Stimulated activated CD8-positive, alpha-beta memory T cell treated with anti-CD3 and anti-CD28 coated beads, Interleukin-12 subunit alpha, Interleukin-12 subunit beta, amount 100 ng/mL, for 24 hours (primary cell): ENCODE results near the gene TFF2.
A peak's percentile ranks its signal among the peaks of the same experiment; 100 is the strongest.

Source experiments
- DNase-seq: peaks from one replicate; pipeline ENCODE4 v3.0.0-alpha.2; 2020; ENCODE audit errors: extremely low read depth

TFF2 gene

GRCh38 chr21:42346866-42347600, 3.8 kb downstream of the TFF2 start:
- no peak for DNase-seq

DNA sequence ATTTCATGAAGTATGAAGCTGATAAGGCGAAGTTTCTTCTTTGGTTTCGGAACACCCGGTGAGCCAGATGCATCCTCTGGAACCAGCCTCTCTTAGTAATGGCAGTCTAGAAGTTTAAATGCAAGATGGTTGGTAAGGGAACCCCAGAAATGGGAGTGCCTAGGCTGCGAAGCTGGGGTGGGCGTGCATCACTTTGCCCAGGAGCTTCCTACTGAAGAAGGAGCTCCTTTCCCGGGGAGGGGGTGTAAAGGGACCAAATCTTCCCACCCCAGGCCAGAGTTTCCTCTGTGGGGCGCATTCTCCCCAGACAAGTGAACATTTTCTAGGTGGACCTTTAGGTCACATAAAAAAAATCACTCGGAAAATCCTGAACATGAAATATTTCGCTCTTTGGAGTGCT, 4.4 kb downstream of the TFF2 start:
- no peak for DNase-seq

DNA sequence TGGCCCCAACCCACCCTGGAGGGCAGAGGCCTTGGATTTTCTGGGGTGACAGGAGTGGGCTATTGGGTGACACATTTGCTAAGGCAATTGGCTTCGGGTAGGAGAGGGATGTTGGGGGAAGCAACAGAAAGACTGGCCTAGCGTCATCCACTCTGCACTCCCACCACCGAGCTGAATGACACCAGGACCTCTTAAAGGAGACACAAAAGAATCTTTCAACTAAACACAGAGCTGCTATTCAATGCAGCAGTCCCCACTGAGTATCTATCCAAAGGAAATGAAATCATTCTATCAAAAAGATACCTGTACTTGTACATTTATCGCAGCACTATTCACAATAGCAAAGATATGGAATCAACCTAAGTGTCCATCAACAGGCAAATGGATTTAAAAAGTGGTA, 6.2 kb downstream of the TFF2 start:
- DNase-seq = no peak

DNA sequence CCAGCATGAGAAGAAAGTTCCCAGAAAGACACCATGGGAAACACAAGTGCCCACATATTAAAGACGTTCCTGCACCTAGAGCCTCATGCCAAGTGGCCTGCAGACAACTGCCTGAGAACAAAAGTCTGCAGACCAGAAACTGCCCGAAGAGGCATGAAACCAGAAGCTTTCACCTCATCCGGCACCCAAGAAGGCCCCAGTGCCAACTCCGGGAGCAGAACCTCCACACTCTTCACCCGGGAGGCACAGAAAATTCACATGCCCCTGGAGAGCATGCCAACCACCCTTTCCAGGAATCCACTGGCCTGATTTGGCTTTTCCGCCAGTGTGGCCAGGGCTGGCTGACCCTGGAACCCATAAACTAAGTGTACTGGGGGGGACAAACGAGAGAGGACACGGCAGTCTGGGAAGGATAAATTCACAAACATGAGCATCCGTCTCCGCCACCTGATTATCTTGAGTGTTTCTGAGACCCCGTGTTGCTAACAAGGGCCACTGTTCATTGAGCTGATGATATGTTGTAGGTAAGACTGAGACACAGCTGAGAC, 6.8 kb downstream of the TFF2 start:
- DNase-seq = no peak

DNA sequence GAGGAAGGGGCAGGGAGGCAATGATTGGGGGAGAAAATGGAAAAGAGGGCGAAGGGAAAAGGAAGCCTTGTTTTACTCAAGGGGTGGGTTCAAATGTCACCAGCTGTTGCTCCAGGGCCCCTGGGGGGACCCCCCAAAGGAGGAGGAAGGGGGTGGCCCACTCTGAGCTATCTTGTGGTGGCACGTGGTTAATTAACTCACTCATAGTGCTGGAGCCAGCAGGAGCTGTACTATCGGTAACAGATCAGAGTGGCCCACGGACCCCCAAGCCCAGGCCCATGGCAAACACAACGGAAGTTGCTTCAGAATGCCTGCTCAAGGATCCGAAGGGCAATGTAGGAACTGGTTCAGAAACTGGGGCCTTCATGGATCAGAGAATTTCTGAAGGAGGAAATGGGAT, 7.2 kb downstream of the TFF2 start:
- DNase-seq = no peak

DNA sequence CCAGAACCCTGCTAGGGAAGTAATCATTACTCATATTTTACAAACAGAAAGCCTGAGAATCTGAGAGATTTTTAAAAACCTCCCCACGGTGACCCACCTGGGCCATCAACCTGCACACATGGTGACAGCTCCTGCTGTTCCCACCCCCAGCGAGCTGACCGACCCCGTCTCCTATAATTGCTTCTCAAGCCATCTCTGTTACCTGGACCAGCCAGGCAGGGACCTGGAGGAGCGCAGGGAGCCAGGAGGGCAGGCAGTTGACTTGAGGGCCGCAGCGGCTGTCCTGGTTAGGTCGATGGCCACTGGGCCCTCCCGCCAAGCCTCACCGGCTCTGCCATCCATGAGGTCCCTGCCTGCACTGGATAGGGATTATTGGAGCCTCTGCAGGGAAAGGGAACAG, 7.7 kb downstream of the TFF2 start:
- no peak for DNase-seq

- DNase-seq = no peak
These were observed 8.8 kb downstream of the TFF2 start for GRCh38 chr21:42341776-42342542.

GRCh38 chr21:42340187-42341050, 10.4 kb downstream of the TFF2 start:
- no peak for DNase-seq

DNA sequence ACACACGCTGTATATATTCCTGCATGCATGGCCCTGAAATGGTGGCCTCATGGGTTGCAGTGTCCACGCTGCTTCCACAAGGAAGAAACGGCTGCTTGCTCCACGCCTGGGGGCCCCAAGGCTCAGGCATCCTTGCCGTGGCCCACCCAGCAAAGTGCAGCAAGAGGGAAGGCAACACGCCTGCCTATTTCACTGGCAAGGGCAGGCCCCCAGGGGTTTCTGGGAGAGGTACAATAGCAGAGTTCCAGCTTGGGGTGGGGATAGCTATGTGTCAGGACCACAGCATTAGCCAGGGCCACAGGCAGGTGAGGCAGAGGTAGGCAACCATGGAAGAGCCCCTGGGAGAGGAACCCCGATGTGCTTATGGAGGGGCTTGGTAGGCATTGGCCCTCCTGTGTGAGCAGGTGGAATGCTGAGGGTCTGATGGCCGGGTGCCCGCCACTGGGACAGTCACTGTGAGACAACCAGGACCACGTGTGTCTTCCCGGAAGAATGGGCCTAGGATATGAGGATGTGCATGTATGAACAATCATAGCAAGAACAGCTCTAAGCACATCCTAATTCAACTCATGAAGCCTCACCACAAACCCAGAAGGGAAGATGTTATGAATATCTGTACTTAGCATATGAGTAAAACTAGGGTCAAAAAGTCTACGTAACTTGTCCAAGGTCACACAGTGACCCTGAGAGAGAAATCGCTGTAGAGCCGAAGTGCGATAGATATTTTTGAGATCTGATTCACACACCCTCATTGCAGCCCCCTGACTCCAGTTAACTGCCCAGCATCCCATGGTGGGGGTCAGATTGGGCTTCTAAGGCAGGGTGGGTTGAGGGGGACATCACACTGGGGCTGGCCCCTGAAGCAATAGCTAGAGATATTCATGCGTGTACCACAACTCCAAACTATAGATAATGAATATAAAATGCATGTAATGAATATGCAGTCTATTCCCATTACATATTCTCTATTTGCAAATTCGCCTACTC, 11.8 kb downstream of the TFF2 start:
- DNase-seq = no peak

DNA sequence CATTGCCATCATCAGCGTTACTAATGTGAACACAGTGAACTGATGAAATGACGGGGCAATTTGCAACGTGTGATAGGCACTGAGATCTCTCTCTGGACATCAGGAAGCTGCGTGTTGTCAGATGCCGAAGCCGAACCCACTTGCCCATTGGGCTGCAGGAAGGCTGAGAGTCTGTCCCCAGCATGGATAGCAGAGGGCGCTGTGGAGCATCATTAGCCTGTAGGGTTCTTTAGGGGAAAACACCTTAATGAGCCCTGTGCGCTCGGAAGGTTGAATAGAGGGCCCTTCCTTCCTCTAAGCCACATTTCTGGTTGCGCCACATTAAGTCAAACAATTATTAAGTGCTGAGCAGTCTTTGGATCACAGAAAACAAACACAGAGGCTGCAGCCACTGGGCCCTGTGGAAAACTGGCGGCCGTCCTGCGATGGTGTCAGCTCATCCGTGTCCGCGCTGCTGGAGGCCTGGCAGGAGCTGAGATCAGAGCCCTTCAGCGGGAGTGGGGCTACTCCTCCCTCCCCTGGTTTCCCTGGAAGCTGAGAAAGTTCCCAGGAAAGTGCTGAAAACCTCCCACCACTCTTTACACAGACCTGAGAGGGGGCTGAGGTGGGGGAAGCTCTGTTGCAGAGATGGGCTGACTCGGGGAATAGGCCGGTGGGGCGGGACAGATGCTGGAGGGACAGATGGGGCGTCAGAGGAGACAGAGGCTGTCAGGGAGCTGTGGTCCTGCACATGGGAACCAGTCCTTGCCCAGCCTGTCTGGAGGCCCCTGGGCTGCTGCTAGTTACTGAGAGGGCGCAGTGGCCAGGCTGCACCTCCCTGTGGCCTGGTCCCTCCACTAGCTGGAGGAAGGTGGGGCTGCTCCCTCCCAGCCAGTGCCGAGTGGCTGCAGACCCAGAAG, 12.7 kb downstream of the TFF2 start:
- peak; percentile 42 for DNase-seq

GRCh38 chr21:42337276-42337675, 13.5 kb downstream of the TFF2 start:
- no peak for DNase-seq

- no peak for DNase-seq
These were observed 14.7 kb downstream of the TFF2 start for GRCh38 chr21:42336054-42336453.

DNA sequence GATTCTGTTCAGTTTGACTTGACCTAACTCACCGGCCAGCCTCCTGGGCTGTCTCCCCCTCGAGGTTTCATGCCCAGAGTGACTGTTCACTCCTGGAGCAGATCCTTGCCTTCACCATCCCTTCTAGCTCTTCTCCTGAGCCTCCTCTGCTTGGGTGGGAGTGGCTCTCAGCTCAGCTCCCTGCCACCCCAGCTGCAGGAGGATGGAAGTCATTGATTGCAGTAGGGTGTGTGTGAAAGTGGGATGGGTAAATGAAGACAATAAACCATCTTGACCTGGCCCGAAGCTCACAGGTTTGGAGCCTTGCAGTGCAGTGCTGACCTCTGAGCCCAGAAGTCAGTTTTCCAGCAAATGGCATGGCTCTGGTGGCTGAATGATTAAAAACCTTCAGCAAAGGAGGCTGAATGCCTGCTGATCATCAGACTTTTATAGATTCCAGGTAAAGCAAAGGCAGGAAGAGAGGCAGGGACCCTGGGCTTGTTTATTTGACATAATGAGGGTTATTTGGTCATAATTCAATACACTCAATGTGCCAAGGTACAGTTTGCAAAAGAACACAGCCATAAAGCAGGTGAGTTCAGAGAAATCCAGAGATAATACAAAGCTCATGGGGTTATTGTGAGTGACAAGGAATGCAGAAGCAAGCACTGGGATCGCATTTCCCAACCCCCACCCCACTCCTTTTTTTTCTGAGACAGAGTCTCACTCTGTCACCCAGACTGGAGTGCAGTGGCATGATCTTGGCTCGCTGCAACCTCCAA, 18.1 kb downstream of the TFF2 start:
- no peak for DNase-seq

DNA sequence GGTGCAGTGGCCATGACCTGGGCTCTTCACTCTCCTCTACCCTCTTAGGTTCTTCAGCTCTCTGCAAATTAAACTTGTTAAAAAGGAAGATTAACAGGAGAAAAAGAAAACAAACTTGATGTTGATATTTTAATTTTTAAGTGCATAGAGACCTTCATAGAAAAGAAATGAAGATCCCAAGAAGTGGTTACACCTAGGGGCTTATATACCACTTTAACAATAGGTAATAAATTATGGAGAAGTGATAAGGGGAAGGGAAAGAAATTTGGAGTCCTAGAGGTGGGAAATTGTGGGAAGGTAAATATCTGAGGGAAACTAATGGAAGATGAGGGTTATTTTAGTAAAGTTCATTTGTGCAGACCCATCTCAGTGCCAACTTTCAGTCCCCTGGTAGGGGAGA, 19.1 kb downstream of the TFF2 start:
- no peak for DNase-seq

GRCh38 chr21:42330380-42331371, 20.1 kb downstream of the TFF2 start:
- DNase-seq = no peak

GRCh38 chr21:42324896-42325295, 25.9 kb downstream of the TFF2 start:
- DNase-seq = no peak

DNA sequence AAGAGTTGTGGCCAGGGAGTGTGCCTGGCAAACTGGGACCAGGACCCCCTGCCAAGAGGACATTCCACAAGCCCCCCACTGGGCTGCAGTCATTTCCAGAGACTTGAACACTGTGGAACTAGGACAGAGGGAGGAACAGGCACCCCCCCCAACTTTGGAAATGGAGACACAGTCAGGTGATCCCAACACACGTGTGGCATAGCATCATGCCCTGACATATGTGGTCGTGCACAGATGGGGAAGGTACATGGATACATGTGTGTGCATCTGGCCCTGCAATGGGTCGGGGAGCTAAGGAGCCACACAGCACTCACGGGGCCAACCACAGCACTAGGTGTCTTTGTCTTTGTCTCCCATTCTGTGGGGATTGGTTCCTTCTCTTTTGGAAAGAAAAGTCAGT, 28.9 kb downstream of the TFF2 start:
- no peak for DNase-seq

- no peak for DNase-seq
These were observed 29.6 kb downstream of the TFF2 start for GRCh38 chr21:42321231-42321630.
